Tracheal epithelial cell (primary cell): ENCODE data around the gene HIF3A. TPM values are rescaled to one million over a fixed set of nuclear protein-coding genes. Genes with fewer than 3 reads are reported as not detected.

Experiments
- total RNA-seq: library from RNA; depleted of rRNA; stranded (reverse); fragments of >200 nt; gene quantifications from 2 replicates; pipeline ENCODE4 v1.2.1, GENCODE V29; 2014

Gene HIF3A
- 0.48 and 0.85 TPM in 2 replicates for total RNA-seq

DNA sequence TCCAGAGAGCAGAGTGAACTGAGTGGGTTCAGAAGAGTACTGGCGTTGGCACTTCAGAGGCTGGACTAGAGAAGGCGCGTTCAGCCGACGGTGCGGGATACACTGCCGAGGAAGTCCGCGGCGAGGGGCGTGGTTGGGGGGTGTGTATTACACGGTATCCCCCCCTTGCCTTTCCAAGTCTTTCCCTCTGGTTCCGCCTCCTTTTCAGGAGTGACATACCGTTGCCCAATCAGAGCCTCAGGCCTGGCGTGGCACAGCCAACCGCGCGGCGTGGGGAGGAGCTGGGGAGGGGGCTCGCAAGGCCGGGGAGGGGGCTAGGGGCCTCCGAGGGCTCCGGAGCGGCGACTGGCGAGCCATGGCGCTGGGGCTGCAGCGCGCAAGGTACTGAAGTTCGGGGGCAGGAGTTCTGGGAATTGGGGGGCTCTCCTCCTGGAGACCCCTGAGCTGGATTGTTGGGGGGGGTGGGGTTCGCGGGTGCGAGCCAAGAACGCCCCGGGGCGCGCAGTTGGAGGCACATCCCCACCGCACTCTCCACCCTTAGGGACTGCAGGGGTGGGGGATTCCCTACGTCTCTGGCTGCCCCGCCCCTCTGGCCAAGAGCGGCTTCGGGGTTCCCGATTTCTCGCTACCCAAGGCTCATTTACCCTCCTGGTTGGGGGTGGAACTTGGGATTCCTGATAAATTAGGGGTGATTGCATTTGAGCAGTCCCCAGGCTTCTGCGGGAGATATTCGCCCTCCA, at the start of gene HIF3A:
Gene HIF3A (plus strand): TSS at position 321 of the 740 bp plus-strand sequence. CDS start 35 bp downstream, at position 356.

DNA sequence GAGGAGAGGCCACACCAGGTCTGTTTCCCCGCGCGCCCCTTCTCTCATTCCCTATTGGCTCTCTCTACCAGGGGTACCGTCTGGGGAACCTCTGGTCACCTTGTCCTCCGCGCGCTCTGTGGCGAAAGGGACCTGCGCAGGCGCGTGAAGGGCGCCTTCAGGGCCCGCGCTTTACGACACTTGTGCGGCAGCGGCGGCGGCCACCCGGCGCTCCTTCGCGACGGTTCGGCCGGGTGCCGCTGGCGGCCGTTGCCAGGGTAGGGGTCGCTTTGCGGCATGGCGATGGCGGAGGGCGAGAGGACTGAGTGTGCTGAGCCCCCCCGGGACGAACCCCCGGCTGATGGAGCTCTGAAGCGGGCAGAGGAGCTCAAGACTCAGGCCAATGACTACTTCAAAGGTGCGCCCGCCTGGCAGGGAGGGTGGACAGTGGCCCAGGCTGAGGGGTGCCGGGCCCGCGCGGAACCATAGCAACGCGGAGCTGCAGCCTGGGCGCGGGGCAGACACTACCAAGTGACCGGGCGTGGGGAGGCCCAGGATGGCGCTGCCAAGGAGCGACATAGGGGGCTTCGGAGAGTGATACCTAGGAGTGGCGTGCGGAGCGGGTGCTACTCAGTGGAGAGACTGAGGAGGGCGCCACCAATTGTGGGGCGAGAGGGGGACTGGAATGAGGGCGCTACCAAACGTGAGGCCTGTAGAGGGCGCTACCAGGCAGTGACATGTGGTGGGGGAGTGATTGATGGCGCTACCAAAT, 50.2 kb downstream of the HIF3A start, which contains the start of gene PPP5C:
Gene PPP5C (plus strand): TSS at position 267 of the 751 bp plus-strand sequence. CDS start 10 bp downstream, at position 277.

Other genes with a start within 250 kb of the HIF3A start
- gene IGFL3, start 172.4 kb upstream of the HIF3A start, total RNA-seq = not detected in 2 replicates
- gene IGFL2, start 148.8 kb upstream of the HIF3A start, total RNA-seq = 0.48 and 0.85 TPM in 2 replicates
- gene IGFL1, start 67.3 kb upstream of the HIF3A start, total RNA-seq = 1.4 TPM in 1 of 2 replicates, not detected in the other
- gene PPP5C, start 50.0 kb downstream of the HIF3A start, total RNA-seq = 39.0 and 39.9 TPM in 2 replicates
- 8.1 and 27.2 TPM in 2 replicates for gene CCDC8, start 116.5 kb downstream of the HIF3A start, total RNA-seq
- gene PNMA8C, start 131.9 kb downstream of the HIF3A start, total RNA-seq = not detected in 2 replicates
- gene PNMA8A, start 174.5 kb downstream of the HIF3A start, total RNA-seq = 0.72 and 2.3 TPM in 2 replicates
- gene PNMA8B, start 198.8 kb downstream of the HIF3A start, total RNA-seq = 0.24 TPM in 1 of 2 replicates, not detected in the other